Psoas muscle (tissue), 8 donors: ENCODE measurements around the gene HOXA4. TPM values are rescaled to one million over a fixed set of nuclear protein-coding genes. Genes with fewer than 3 reads are reported as not detected.
A peak's percentile ranks its signal among the peaks of the same experiment; 100 is the strongest.

ENCODE experiments used
- ATAC-seq, 4 donors: fragments of 200-7000 bp; cut with Tn5 transposase; one replicate each; pipeline ENCODE4 v1.9.1; 2020; ENCODE audit warnings: moderate library complexity in 3 of 4, mild to moderate bottlenecking in 2 of 4
- DNase-seq, 2 donors: peaks; one replicate each; pipeline ENCODE4 v3.0.0-alpha.2; 2020
- H3K27ac ChIP-seq: fragments of 200-600 bp; one replicate; pipeline ENCODE4 v1.8.0; 2022
- H3K27me3 ChIP-seq, 3 donors: fragments of 200-600 bp in 1 of 3; one replicate each; pipeline versions ENCODE4 v1.6.1 to v1.8.0; 2013 to 2022; ENCODE audit warnings: low read length in 2 of 3, mild to moderate bottlenecking in 2 of 3, moderate library complexity in 1 of 3; ENCODE audit not compliant: insufficient read depth in 3 of 3
- H3K36me3 ChIP-seq, 2 donors: fragments of 200-600 bp in 1 of 2; one replicate each; pipeline versions ENCODE4 v1.6.1 to v1.8.0; 2013 to 2022; ENCODE audit warnings: low read depth in 1 of 2, mild to moderate bottlenecking in 1 of 2, moderate library complexity in 1 of 2; ENCODE audit not compliant: insufficient read depth in 1 of 2
- H3K4me1 ChIP-seq: fragments of 200-600 bp; one replicate; pipeline ENCODE4 v1.8.0; 2022
- H3K4me3 ChIP-seq: fragments of 200-600 bp; one replicate; pipeline ENCODE4 v1.8.0; 2022; ENCODE audit warnings: mild to moderate bottlenecking
- H3K9me3 ChIP-seq: fragments of 200-600 bp; one replicate; pipeline ENCODE4 v1.8.0; 2022
- CTCF ChIP-seq: fragments of 200-600 bp; IDR thresholded peaks from one replicate; pipeline ENCODE4 v1.8.0; 2022; ENCODE audit warnings: antibody characterized with exemption
- WGBS, 3 donors: extraction: QIAGEN DNeasy Blood & Tissue Kit; methylation state at CpG; one replicate each; pipeline versions ENCODE4 v1.1.6 to v1.1.7; 2013; 5-methylcytosine and 5-hydroxymethylcytosine counted together
- intact Hi-C, 2 donors: fragments of 100-400 bp; cut with DNase I; formaldehyde crosslinking; loops; one replicate each; pipeline versions ENCODE4 v1.11.0 to v1.14.2; 2022
- polyA plus RNA-seq, 3 donors: library from polyadenylated mRNA; stranded (reverse); fragments of 200-250 nt; gene quantifications; one replicate each; pipeline ENCODE4 v1.2.3, GENCODE V29; 2013
- total RNA-seq, 4 donors: library from RNA; stranded (reverse); fragmentation: NEBNext Ultra II Directional in 2 of 4; extraction: Animal tissue kit (Norgen Biotek cat#: 25700) in 2 of 4; gene quantifications; one replicate each; pipeline versions ENCODE4 v1.2.1 to v1.2.4, GENCODE V29; 2021 to 2023
- donor health status: healthy with polysubstance abuse.
- donor health status: DM: no; HTN: no; CAD: no; lungs with moderate emphysema.
- donor health status: Bipolar disorder and iron deficiency.
- donor health status: healthy.
- donor health status: DM: yes; HTN: yes; CAD: no.
- donor health status: DM: no; HTN: no; CAD: no.
- donor health status: DM: no; HTN: no; CAD: no.
- donor health status: DM: yes; HTN: yes; CAD: no.

HOXA4 gene
- total and polyA plus RNA-seq, 7 donors, result 6.8 to 20.8 (median 10.1) TPM

GRCh38 chr7:27124902-27125689 lies 5.5 kb downstream of the HOXA4 start:
- 69 to 72% (median 72%) methylated on average over 8 of the region's 8 CpGs for WGBS, 3 donors
- Histone ChIP-seq H3K9me3 (no peaks in the 10 kb centered on the region), H3K27ac (peak overlapping the region; percentile 9), H3K4me1 (peaks cover 59% of the 10 kb centered on the region), H3K27me3 (no peaks in the 10 kb centered on the region), H3K36me3 (peaks cover 0 to 14% of the 10 kb centered on the region in 2 donors), H3K4me3 (no peak overlapping the region)
- TF ChIP-seq CTCF, result no peak
- ATAC-seq (peak in 1 of 4 donors; percentile 83), DNase-seq (no peak)
- intact Hi-C loops, result no loop called here

GRCh38 chr7:27124096-27124901 lies 6.3 kb downstream of the HOXA4 start:
- H3K9me3 ChIP-seq, result no peaks in the 10 kb centered on the region
- H3K36me3 ChIP-seq, result peaks cover 0 to 14% of the 10 kb centered on the region in 2 donors
- H3K4me1 ChIP-seq, result peaks cover 59% of the 10 kb centered on the region
- WGBS, 3 donors, result 86 to 89% (median 87%) methylated on average over 43 of the region's 43 CpGs
- ATAC-seq (peak in 2 of 4 donors; percentile 33 to 78), DNase-seq (peak in 1 of 2 donors; percentile 83)
- no peak overlapping the region for H3K4me3 ChIP-seq
- TF ChIP-seq CTCF, result no peak
- intact Hi-C loops, result no loop called here
- H3K27me3 ChIP-seq, result no peaks in the 10 kb centered on the region
- H3K27ac ChIP-seq, result peak overlapping the region; percentile 9

- ATAC-seq (no peak), DNase-seq (no peak)
- no peak for TF ChIP-seq CTCF
- 91 to 94% (median 93%) methylated on average over 26 of the region's 26 CpGs for WGBS, 3 donors
- Histone ChIP-seq H3K27me3 (no peaks in the 10 kb centered on the region), H3K4me3 (no peak overlapping the region), H3K27ac (peak overlapping the region; percentile 30), H3K36me3 (peaks cover 0 to 14% of the 10 kb centered on the region in 2 donors), H3K4me1 (peaks cover 53% of the 10 kb centered on the region), H3K9me3 (no peaks in the 10 kb centered on the region)
- intact Hi-C loops, result no loop called here
These were observed 7.0 kb downstream of the HOXA4 start for GRCh38 chr7:27123477-27124053.

GRCh38 chr7:27123007-27123476 lies 7.5 kb downstream of the HOXA4 start:
- Histone ChIP-seq H3K36me3 (peaks cover 0 to 14% of the 10 kb centered on the region in 2 donors), H3K4me3 (no peak overlapping the region), H3K9me3 (no peaks in the 10 kb centered on the region), H3K27me3 (no peaks in the 10 kb centered on the region), H3K27ac (peak overlapping the region; percentile 30), H3K4me1 (peaks cover 47% of the 10 kb centered on the region)
- intact Hi-C loops, result no loop called here
- TF ChIP-seq CTCF, result no peak
- DNase-seq, result no peak
- ATAC-seq, result no peak
- 77 to 81% (median 79%) methylated on average over 14 of the region's 14 CpGs for WGBS, 3 donors
